ENCODE results near the gene ITGAE.

Gene ITGAE

DNA sequence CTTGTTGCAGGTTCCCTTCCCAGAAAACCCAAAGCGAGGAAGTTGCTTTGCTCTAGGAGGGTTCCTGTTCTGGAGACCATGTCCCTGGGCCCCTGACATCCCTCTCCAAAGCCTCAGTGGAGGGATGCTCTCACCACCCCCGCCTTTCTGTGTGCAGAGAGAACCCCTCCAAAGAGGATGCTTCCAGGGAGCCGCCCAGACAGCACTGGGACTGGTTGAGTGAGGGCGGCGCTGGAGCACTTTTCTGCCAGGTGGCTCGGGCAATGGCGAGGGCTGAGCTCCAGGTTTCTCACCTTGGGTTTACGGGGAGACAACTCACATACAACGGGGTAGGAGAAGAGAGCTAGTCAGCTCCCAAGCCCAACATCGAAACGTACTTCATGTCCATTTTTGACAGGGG is 125.1 kb downstream of the ITGAE start:
- no peak for ATAC-seq
- TF ChIP-seq SNAI2 (CRISPR knock-in tag; IDR thresholded peaks at IDR 0.05) = no peak
- TF ChIP-seq TCF4 (CRISPR knock-in tag; IDR thresholded peaks at IDR 0.05; ENCODE audit: borderline replicate concordance) = no peak
- TF ChIP-seq ZNF70 (CRISPR knock-in tag; IDR thresholded peaks at IDR 0.05) = no peak
- no peak for TF ChIP-seq PPARA (CRISPR knock-in tag; IDR thresholded peaks at IDR 0.05; ENCODE audit: borderline replicate concordance)
- no peak for TF ChIP-seq ZFP30 (CRISPR knock-in tag; IDR thresholded peaks at IDR 0.05)
- TF ChIP-seq CSDC2 (CRISPR knock-in tag; IDR thresholded peaks at IDR 0.05) = no peak
- TF ChIP-seq, protein P1, sequence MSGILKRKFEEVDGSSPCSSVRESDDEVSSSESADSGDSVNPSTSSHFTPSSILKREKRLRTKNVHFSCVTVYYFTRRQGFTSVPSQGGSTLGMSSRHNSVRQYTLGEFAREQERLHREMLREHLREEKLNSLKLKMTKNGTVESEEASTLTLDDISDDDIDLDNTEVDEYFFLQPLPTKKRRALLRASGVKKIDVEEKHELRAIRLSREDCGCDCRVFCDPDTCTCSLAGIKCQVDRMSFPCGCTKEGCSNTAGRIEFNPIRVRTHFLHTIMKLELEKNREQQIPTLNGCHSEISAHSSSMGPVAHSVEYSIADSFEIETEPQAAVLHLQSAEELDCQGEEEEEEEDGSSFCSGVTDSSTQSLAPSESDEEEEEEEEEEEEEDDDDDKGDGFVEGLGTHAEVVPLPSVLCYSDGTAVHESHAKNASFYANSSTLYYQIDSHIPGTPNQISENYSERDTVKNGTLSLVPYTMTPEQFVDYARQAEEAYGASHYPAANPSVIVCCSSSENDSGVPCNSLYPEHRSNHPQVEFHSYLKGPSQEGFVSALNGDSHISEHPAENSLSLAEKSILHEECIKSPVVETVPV (CRISPR knock-in tag; IDR thresholded peaks at IDR 0.05) = no peak
- TF ChIP-seq TOX (CRISPR knock-in tag; IDR thresholded peaks at IDR 0.05; ENCODE audit: borderline replicate concordance) = no peak
- TF ChIP-seq ARNTL (CRISPR knock-in tag; IDR thresholded peaks at IDR 0.05; ENCODE audit: borderline replicate concordance, low read depth) = no peak
- TF ChIP-seq ZNF8 (CRISPR knock-in tag; IDR thresholded peaks at IDR 0.05) = no peak
- TF ChIP-seq, protein P2, sequence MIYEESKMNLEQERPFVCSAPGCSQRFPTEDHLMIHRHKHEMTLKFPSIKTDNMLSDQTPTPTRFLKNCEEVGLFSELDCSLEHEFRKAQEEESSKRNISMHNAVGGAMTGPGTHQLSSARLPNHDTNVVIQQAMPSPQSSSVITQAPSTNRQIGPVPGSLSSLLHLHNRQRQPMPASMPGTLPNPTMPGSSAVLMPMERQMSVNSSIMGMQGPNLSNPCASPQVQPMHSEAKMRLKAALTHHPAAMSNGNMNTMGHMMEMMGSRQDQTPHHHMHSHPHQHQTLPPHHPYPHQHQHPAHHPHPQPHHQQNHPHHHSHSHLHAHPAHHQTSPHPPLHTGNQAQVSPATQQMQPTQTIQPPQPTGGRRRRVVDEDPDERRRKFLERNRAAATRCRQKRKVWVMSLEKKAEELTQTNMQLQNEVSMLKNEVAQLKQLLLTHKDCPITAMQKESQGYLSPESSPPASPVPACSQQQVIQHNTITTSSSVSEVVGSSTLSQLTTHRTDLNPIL (CRISPR knock-in tag; IDR thresholded peaks at IDR 0.05; ENCODE audit: low read depth) = no peak
- TF ChIP-seq ZFP3 (CRISPR knock-in tag; IDR thresholded peaks at IDR 0.05) = no peak
- TF ChIP-seq, protein P3, sequence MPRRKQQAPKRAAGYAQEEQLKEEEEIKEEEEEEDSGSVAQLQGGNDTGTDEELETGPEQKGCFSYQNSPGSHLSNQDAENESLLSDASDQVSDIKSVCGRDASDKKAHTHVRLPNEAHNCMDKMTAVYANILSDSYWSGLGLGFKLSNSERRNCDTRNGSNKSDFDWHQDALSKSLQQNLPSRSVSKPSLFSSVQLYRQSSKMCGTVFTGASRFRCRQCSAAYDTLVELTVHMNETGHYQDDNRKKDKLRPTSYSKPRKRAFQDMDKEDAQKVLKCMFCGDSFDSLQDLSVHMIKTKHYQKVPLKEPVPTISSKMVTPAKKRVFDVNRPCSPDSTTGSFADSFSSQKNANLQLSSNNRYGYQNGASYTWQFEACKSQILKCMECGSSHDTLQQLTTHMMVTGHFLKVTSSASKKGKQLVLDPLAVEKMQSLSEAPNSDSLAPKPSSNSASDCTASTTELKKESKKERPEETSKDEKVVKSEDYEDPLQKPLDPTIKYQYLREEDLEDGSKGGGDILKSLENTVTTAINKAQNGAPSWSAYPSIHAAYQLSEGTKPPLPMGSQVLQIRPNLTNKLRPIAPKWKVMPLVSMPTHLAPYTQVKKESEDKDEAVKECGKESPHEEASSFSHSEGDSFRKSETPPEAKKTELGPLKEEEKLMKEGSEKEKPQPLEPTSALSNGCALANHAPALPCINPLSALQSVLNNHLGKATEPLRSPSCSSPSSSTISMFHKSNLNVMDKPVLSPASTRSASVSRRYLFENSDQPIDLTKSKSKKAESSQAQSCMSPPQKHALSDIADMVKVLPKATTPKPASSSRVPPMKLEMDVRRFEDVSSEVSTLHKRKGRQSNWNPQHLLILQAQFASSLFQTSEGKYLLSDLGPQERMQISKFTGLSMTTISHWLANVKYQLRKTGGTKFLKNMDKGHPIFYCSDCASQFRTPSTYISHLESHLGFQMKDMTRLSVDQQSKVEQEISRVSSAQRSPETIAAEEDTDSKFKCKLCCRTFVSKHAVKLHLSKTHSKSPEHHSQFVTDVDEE (CRISPR knock-in tag; IDR thresholded peaks at IDR 0.05) = no peak
- TF ChIP-seq RARB (CRISPR knock-in tag; IDR thresholded peaks at IDR 0.05) = no peak
- no peak for TF ChIP-seq ZC3H10 (CRISPR knock-in tag; IDR thresholded peaks at IDR 0.05)

DNA sequence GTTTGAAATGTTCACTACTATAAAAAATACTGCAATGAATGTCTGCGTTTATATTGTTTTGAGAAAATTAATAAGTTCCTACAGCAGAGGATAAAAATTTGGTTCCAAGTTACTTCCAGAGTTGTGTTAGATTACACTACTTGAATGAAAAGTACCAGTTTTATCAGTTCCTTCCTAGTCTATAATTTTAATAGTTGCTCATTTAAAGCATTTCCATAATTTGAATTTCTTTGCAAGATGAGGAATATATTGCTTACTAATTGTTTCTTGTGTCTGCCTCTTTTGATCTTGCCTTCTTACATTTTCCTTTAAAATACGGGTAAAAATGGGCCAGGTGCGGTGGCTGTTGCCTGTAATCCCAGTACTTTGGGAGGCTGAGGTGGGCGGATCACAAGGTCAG is 128.4 kb downstream of the ITGAE start:
- no peak for TF ChIP-seq ZNF565 (CRISPR knock-in tag; conservative IDR thresholded peaks at IDR 0.05; ENCODE audit: low read depth)
- TF ChIP-seq BACH2 (CRISPR knock-in tag; IDR thresholded peaks at IDR 0.05; ENCODE audit: borderline replicate concordance) = no peak
- no peak for TF ChIP-seq ISL1 (CRISPR knock-in tag; IDR thresholded peaks at IDR 0.05)
- TF ChIP-seq, protein P2 (CRISPR knock-in tag; IDR thresholded peaks at IDR 0.05; ENCODE audit: low read depth) = no peak
- TF ChIP-seq RARB (CRISPR knock-in tag; IDR thresholded peaks at IDR 0.05) = no peak
- no peak for TF ChIP-seq SNAI2 (CRISPR knock-in tag; IDR thresholded peaks at IDR 0.05)
- no peak for TF ChIP-seq PPARA (CRISPR knock-in tag; IDR thresholded peaks at IDR 0.05; ENCODE audit: borderline replicate concordance)
- TF ChIP-seq, protein P4, sequence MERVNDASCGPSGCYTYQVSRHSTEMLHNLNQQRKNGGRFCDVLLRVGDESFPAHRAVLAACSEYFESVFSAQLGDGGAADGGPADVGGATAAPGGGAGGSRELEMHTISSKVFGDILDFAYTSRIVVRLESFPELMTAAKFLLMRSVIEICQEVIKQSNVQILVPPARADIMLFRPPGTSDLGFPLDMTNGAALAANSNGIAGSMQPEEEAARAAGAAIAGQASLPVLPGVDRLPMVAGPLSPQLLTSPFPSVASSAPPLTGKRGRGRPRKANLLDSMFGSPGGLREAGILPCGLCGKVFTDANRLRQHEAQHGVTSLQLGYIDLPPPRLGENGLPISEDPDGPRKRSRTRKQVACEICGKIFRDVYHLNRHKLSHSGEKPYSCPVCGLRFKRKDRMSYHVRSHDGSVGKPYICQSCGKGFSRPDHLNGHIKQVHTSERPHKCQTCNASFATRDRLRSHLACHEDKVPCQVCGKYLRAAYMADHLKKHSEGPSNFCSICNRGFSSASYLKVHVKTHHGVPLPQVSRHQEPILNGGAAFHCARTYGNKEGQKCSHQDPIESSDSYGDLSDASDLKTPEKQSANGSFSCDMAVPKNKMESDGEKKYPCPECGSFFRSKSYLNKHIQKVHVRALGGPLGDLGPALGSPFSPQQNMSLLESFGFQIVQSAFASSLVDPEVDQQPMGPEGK (CRISPR knock-in tag; IDR thresholded peaks at IDR 0.05; ENCODE audit: borderline replicate concordance) = no peak
- no peak for TF ChIP-seq TCF4 (CRISPR knock-in tag; IDR thresholded peaks at IDR 0.05; ENCODE audit: borderline replicate concordance)
- no peak for ATAC-seq

DNA sequence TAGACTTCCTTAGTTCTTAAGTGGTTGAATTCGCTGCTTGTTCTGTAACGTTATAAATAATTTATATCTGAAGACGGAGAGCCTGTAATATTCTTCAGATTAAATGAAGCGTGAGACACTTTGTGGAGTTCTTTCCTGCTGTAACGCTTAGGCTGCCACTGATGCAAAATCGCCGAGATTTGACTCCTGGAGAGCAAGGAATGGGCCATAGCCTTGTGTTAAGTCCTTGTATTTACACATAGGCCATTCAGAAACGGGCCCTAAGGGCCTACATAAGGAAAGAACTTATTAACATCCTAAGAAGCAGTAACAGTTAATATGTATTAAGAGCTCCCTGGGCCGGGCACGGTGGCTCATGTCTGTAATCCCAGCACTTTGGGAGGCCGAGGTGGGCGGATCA is 131.4 kb downstream of the ITGAE start:
- ATAC-seq = no peak
- TF ChIP-seq RARB (CRISPR knock-in tag; IDR thresholded peaks at IDR 0.05) = no peak

DNA sequence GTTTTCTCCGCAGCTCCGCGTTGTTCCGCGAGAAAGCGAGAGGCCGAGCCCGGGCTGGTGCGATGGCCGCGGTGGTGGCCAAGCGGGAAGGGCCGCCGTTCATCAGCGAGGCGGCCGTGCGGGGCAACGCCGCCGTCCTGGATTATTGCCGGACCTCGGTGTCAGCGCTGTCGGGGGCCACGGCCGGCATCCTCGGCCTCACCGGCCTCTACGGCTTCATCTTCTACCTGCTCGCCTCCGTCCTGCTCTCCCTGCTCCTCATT is 132.0 kb downstream of the ITGAE start:
- no peak for ATAC-seq
- TF ChIP-seq TCF4 (CRISPR knock-in tag; IDR thresholded peaks at IDR 0.05; ENCODE audit: borderline replicate concordance) (no peak), TOX (CRISPR knock-in tag; IDR thresholded peaks at IDR 0.05; ENCODE audit: borderline replicate concordance) (no peak), PPARA (CRISPR knock-in tag; IDR thresholded peaks at IDR 0.05; ENCODE audit: borderline replicate concordance) (no peak), ZFP30 (CRISPR knock-in tag; IDR thresholded peaks at IDR 0.05) (no peak)
- TF ChIP-seq, protein P5, sequence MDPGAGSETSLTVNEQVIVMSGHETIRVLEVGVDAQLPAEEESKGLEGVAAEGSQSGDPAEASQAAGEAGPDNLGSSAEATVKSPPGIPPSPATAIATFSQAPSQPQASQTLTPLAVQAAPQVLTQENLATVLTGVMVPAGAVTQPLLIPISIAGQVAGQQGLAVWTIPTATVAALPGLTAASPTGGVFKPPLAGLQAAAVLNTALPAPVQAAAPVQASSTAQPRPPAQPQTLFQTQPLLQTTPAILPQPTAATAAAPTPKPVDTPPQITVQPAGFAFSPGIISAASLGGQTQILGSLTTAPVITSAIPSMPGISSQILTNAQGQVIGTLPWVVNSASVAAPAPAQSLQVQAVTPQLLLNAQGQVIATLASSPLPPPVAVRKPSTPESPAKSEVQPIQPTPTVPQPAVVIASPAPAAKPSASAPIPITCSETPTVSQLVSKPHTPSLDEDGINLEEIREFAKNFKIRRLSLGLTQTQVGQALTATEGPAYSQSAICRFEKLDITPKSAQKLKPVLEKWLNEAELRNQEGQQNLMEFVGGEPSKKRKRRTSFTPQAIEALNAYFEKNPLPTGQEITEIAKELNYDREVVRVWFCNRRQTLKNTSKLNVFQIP (CRISPR knock-in tag; IDR thresholded peaks at IDR 0.05; ENCODE audit: borderline replicate concordance, low read depth) = no peak
